PFSK-1 (cell line): ENCODE measurements around the gene PDE6D. TPM values are rescaled to one million over a fixed set of nuclear protein-coding genes. Genes with fewer than 3 reads are reported as not detected.
A peak's percentile ranks its signal among the peaks of the same experiment; 100 is the strongest.

Experiments used
- FOXP2 ChIP-seq: optimal IDR thresholded peaks from 2 replicates; pipeline ENCODE3; 2011; ENCODE audit warnings: borderline replicate concordance, control low read depth, inconsistent platforms; ENCODE audit not compliant: insufficient read depth; ENCODE audit errors: extremely low read length, extremely low read depth
- POLR2AphosphoS5 ChIP-seq: IDR thresholded peaks from 2 replicates; pipeline ENCODE4 v1.6.1; 2012; ENCODE audit warnings: low read depth, mild to moderate bottlenecking, control low read depth, low read length, moderate library complexity
- SIN3A ChIP-seq: IDR thresholded peaks from 2 replicates; pipeline ENCODE4 v1.6.1; 2012; ENCODE audit warnings: mild to moderate bottlenecking, low read length, moderate library complexity, borderline replicate concordance; ENCODE audit not compliant: insufficient read depth
- TAF1 ChIP-seq: IDR thresholded peaks from 2 replicates; pipeline ENCODE4 v1.6.1; 2012; ENCODE audit warnings: low read length, control low read depth, borderline replicate concordance; ENCODE audit not compliant: insufficient read depth
- polyA plus RNA-seq: library from polyadenylated mRNA; unstranded; fragments of >200 nt; gene quantifications from one replicate; pipeline ENCODE4 v1.2.1, GENCODE V29; 2012; ENCODE audit warnings: low read depth, missing spikeins; ENCODE audit not compliant: insufficient read length
- TF ChIP-seq, protein P1 (sequence below), 2 experiments: IDR thresholded peaks; 2 replicates each; pipeline versions ENCODE4 v1.6.1 to v1.8.0; 2011 to 2012; ENCODE audit warnings: low read depth in 2 of 2, low read length in 2 of 2, control low read depth in 1 of 2, inconsistent platforms in 1 of 2, mild to moderate bottlenecking in 1 of 2, moderate library complexity in 1 of 2; ENCODE audit not compliant: insufficient read depth in 1 of 2

The PDE6D gene
- polyA plus RNA-seq: 13.9 TPM

DNA sequence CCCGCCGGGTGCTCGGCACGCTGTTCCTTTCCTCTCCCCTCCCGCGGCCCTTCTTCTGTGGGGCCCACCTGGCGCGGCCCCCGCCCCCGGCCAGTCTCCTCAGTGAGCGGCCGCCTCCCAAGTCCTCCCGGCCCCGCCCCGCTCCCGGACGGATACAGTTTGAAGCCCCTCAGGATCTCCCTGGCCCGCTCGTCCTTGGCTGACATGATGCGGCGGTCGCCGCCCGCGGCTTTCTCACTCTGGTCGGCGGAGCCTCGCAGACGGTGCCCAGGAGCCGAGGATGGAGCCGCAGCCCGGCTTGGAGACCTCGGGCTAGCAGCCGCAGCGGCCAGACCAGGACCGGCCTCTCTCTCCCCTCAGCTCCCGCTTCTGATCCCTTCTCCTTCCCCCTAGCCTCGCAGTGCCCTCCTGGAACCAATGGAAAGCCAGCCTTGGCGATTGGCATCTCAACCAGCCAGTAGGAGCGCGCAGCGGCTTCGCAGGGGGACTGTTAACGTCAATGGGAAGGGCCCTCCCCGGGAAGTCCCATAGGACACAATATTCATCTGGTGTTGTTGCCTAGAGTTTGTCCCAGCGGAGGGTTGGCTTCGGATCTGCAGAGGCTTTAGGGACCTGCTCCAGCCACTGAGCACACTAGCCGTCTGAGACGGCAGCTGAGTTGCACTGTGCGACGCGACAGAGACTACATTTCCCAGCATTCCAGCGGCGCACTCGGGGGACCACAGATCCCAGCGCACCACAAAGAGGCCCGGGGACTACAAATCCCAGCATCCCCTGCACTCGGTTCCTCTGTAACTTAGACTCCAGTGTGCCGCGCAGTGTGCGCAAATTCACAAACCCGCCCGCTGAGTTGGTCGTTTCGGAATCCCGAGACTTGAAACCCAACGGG is at the start of gene PDE6D:
PDE6D (minus strand) TSS at position 374 of the 889 bp plus-strand sequence; CDS start at position 206, 168 bp downstream.
- TF ChIP-seq, protein P1, sequence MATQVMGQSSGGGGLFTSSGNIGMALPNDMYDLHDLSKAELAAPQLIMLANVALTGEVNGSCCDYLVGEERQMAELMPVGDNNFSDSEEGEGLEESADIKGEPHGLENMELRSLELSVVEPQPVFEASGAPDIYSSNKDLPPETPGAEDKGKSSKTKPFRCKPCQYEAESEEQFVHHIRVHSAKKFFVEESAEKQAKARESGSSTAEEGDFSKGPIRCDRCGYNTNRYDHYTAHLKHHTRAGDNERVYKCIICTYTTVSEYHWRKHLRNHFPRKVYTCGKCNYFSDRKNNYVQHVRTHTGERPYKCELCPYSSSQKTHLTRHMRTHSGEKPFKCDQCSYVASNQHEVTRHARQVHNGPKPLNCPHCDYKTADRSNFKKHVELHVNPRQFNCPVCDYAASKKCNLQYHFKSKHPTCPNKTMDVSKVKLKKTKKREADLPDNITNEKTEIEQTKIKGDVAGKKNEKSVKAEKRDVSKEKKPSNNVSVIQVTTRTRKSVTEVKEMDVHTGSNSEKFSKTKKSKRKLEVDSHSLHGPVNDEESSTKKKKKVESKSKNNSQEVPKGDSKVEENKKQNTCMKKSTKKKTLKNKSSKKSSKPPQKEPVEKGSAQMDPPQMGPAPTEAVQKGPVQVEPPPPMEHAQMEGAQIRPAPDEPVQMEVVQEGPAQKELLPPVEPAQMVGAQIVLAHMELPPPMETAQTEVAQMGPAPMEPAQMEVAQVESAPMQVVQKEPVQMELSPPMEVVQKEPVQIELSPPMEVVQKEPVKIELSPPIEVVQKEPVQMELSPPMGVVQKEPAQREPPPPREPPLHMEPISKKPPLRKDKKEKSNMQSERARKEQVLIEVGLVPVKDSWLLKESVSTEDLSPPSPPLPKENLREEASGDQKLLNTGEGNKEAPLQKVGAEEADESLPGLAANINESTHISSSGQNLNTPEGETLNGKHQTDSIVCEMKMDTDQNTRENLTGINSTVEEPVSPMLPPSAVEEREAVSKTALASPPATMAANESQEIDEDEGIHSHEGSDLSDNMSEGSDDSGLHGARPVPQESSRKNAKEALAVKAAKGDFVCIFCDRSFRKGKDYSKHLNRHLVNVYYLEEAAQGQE (IDR thresholded peaks at IDR 0.05; ENCODE audit: insufficient read depth in 1 of 2, low read depth in 2 of 2, low read length in 2 of 2): 0 out of 4 replicates have a peak, but pooled peaks of 1 of the 2 experiments have one; percentile 5
- TF ChIP-seq POLR2AphosphoS5 (peak; percentile 80), SIN3A (no peak), FOXP2 (peak; percentile 64), TAF1 (peak; percentile 64)

DNA sequence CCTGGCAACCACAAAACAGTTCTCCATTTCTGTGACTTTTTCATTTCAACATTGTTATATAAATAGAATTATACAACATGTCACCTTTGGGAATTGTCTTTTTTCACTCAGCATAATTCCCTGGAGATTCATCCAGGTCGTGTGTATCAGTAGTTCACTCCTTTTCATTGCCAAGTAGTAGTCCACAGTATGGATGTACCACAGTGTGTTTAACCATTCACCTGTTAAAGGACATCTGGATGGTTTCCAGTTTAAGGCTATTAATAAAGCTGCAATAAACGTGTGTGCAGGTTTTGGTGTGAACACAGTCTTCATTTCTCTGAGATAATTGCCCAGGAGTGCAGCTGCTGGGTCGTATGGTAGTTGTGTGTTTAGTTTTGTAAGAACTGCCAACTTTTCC is 40.8 kb upstream of the PDE6D start:
- no peak for TF ChIP-seq SIN3A
- TF ChIP-seq TAF1: no peak
- no peak for TF ChIP-seq POLR2AphosphoS5
- TF ChIP-seq, protein P1 (IDR thresholded peaks at IDR 0.05; ENCODE audit: insufficient read depth in 1 of 2, low read depth in 2 of 2, low read length in 2 of 2): no peak
- no peak for TF ChIP-seq FOXP2

DNA sequence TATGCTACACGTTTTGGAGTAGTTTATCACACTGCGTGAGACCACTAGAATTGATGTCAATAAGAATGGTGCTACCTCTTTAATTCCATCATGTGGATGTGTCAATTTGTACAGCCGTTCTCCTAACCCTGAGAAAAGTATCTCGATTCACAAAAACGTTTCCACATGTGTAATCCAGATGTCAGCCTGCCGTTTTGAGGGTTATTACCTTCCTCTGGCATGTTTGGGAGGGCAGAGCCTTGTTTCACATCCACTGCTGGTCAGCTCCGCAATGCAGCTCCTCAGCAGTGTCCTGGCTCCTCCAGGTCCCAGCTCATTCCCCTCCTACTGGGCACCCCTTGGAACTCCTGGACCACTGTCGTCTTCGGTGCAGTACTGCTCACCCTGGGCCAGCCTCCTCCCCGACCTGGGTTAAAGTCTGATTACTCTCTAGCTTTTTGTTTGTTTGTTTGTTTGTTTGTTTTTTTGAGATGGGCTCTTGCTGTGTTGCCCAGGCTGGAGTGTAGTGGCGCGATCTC is 39.8 kb upstream of the PDE6D start:
- TF ChIP-seq POLR2AphosphoS5 (no peak), FOXP2 (no peak), TAF1 (no peak), SIN3A (no peak)
- TF ChIP-seq, protein P1 (IDR thresholded peaks at IDR 0.05; ENCODE audit: insufficient read depth in 1 of 2, low read depth in 2 of 2, low read length in 2 of 2): no peak

DNA sequence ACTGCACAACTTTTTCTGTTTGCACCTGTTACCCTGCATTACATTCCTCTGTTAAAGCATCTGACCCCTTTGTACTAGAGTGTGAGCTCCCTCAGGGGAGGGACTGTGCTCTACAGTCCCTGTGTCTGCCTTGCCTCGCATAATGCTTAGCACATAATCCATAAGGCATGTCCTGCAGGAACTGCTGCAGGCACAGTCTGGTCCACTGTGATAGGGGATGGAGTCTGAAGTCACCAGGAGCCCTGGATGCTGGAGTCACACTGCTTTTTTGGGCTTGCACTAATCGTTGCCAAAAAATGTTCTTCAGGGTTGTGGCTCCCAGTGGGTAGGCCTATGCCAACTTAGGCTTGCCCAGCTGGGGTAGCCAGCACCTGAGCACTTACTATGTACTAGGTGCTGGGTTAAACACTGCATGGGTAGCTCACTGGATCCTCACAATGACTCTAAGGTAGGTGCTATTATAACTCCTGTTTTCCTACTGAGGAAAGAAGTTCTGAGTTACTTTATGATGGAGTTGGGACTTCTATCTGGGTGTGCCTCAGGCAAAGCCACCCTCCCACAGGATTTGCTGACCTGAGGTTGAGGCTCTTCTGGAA is 38.5 kb upstream of the PDE6D start:
- TF ChIP-seq POLR2AphosphoS5 (no peak), SIN3A (no peak), FOXP2 (no peak), TAF1 (no peak)
- TF ChIP-seq, protein P1 (IDR thresholded peaks at IDR 0.05; ENCODE audit: insufficient read depth in 1 of 2, low read depth in 2 of 2, low read length in 2 of 2): no peak
